Prostate gland (tissue), 2 donors: Measurements from ENCODE around the gene PANK4.

Experiments
- CTCF ChIP-seq, 4 experiments: fragments of 200-600 bp in 2 of 4; fragments of 450-650 bp in 2 of 4; sonication (generic) in 2 of 4; IDR thresholded peaks; 1 replicate in 3 of 4; 2 replicates in 1 of 4; pipeline ENCODE4 v1.5.1; 2016 to 2019; ENCODE audit warnings: antibody characterized with exemption in 4 of 4, mild to moderate bottlenecking in 2 of 4, moderate library complexity in 2 of 4
- POLR2A ChIP-seq: fragments of 450-650 bp; IDR thresholded peaks from one replicate; pipeline ENCODE4 v1.6.1; 2016; ENCODE audit warnings: antibody characterized with exemption, mild to moderate bottlenecking
- POLR2AphosphoS5 ChIP-seq: sonication (generic); formaldehyde crosslinking; IDR thresholded peaks from one replicate; pipeline ENCODE4 v1.6.1; 2017; ENCODE audit warnings: antibody characterized with exemption

GRCh38 chr1:2502661-2503553, 23.5 kb downstream of the PANK4 start:
- no peak for TF ChIP-seq CTCF (IDR thresholded peaks at IDR 0.05)
- TF ChIP-seq POLR2A, result no peak
- no peak for TF ChIP-seq POLR2AphosphoS5
